ENCODE data around the gene DNAJC30.

DNAJC30 gene

DNA sequence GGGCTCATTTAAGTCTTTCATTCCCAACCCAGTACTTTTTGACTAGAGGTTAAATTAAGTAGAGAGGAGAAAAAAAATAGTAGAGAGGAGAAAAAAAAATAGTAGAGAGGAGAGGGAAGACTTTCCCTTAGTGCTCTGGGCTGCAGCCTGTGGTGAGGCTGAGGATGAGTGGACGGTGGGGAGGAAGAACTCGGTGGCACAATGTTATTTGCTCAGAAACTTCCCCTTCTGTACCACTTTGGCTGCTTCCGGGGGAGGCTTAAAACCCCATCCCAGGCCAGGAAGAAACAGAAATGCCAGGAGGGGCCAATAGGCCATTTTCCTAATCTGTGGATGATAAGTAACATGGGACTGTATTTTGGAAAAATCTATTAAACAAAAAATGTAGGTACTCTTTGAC lies 44.3 kb downstream of the DNAJC30 start:
- Histone ChIP-seq H3K18ac (ENCODE audit: low read length) (no peak overlapping the region), H2AK5ac (ENCODE audit: low read length) (no peak overlapping the region), H3K56ac (ENCODE audit: low read length) (no peak overlapping the region), H3K23ac (ENCODE audit: low read length) (no peak overlapping the region), H4K8ac (ENCODE audit: low read depth, low read length) (no peak overlapping the region), H2BK120ac (ENCODE audit: low read depth, low read length) (no peak overlapping the region), H3K9ac (ENCODE audit: low read length) (no peak overlapping the region), H3K79me1 (ENCODE audit: low read length) (no peaks in the 10 kb centered on the region), H3K27ac (ENCODE audit: low read depth, low read length) (no peak overlapping the region), H3K79me2 (ENCODE audit: control insufficient read depth, insufficient read depth, low read length) (no peaks in the 10 kb centered on the region), H3K4me2 (ENCODE audit: low read length) (no peak overlapping the region), H3K27me3 (ENCODE audit: insufficient read depth, low read length, poor library complexity) (no peaks in the 10 kb centered on the region), H3K4me3 (ENCODE audit: low read length) (no peak overlapping the region), H4K5ac (ENCODE audit: low read length) (no peak overlapping the region), H2BK5ac (ENCODE audit: low read length) (no peak overlapping the region), H3K4ac (ENCODE audit: low read depth, low read length) (no peak overlapping the region), H3K36me3 (ENCODE audit: control insufficient read depth, insufficient read depth, low read length) (no peaks in the 10 kb centered on the region), H3K4me1 (ENCODE audit: control insufficient read depth, low read depth, low read length) (no peaks in the 10 kb centered on the region), H2BK15ac (replicated peaks; ENCODE audit: low read depth) (no peak overlapping the region)
- WGBS (ENCODE audit: extremely low coverage, insufficient coverage, low lambda C conversion rate) = no CpG with 5 or more reads among the region's 3 CpGs
- DNase-seq = no peak

GRCh38 chr7:73635428-73636200 lies 47.6 kb downstream of the DNAJC30 start:
- Histone ChIP-seq H3K27me3 (ENCODE audit: insufficient read depth, low read length, poor library complexity) (no peaks in the 10 kb centered on the region), H2BK15ac (replicated peaks; ENCODE audit: low read depth) (no peak overlapping the region), H2BK5ac (ENCODE audit: low read length) (no peak overlapping the region), H4K8ac (ENCODE audit: low read depth, low read length) (no peak overlapping the region), H3K9ac (ENCODE audit: low read length) (no peak overlapping the region), H3K23ac (ENCODE audit: low read length) (no peak overlapping the region), H3K79me1 (ENCODE audit: low read length) (no peaks in the 10 kb centered on the region), H3K4me2 (ENCODE audit: low read length) (no peak overlapping the region), H2BK120ac (ENCODE audit: low read depth, low read length) (no peak overlapping the region), H3K36me3 (ENCODE audit: control insufficient read depth, insufficient read depth, low read length) (no peaks in the 10 kb centered on the region), H4K5ac (ENCODE audit: low read length) (no peak overlapping the region), H2AK5ac (ENCODE audit: low read length) (no peak overlapping the region), H3K79me2 (ENCODE audit: control insufficient read depth, insufficient read depth, low read length) (no peaks in the 10 kb centered on the region), H3K4me1 (ENCODE audit: control insufficient read depth, low read depth, low read length) (no peaks in the 10 kb centered on the region), H3K18ac (ENCODE audit: low read length) (no peak overlapping the region), H3K27ac (ENCODE audit: low read depth, low read length) (no peak overlapping the region), H3K4me3 (ENCODE audit: low read length) (no peak overlapping the region), H3K4ac (ENCODE audit: low read depth, low read length) (no peak overlapping the region), H3K56ac (ENCODE audit: low read length) (no peak overlapping the region)
- 100% methylated on average over 1 of the region's 8 CpGs for WGBS (ENCODE audit: extremely low coverage, insufficient coverage, low lambda C conversion rate)
- no peak for DNase-seq

GRCh38 chr7:73633844-73634243 lies 49.4 kb downstream of the DNAJC30 start:
- Histone ChIP-seq H3K4me1 (ENCODE audit: control insufficient read depth, low read depth, low read length) (no peaks in the 10 kb centered on the region), H3K79me1 (ENCODE audit: low read length) (no peaks in the 10 kb centered on the region), H3K27ac (ENCODE audit: low read depth, low read length) (no peak overlapping the region), H3K79me2 (ENCODE audit: control insufficient read depth, insufficient read depth, low read length) (no peaks in the 10 kb centered on the region), H3K4me2 (ENCODE audit: low read length) (no peak overlapping the region), H3K36me3 (ENCODE audit: control insufficient read depth, insufficient read depth, low read length) (no peaks in the 10 kb centered on the region), H4K8ac (ENCODE audit: low read depth, low read length) (no peak overlapping the region), H2BK120ac (ENCODE audit: low read depth, low read length) (no peak overlapping the region), H3K4me3 (ENCODE audit: low read length) (no peak overlapping the region), H2AK5ac (ENCODE audit: low read length) (no peak overlapping the region), H3K9ac (ENCODE audit: low read length) (no peak overlapping the region), H4K5ac (ENCODE audit: low read length) (no peak overlapping the region), H3K23ac (ENCODE audit: low read length) (no peak overlapping the region), H3K56ac (ENCODE audit: low read length) (no peak overlapping the region), H2BK5ac (ENCODE audit: low read length) (no peak overlapping the region), H2BK15ac (replicated peaks; ENCODE audit: low read depth) (no peak overlapping the region), H3K18ac (ENCODE audit: low read length) (no peak overlapping the region), H3K27me3 (ENCODE audit: insufficient read depth, low read length, poor library complexity) (no peaks in the 10 kb centered on the region), H3K4ac (ENCODE audit: low read depth, low read length) (no peak overlapping the region)
- DNase-seq = no peak
- WGBS (ENCODE audit: extremely low coverage, insufficient coverage, low lambda C conversion rate) = no CpG with 5 or more reads among the region's 8 CpGs

DNA sequence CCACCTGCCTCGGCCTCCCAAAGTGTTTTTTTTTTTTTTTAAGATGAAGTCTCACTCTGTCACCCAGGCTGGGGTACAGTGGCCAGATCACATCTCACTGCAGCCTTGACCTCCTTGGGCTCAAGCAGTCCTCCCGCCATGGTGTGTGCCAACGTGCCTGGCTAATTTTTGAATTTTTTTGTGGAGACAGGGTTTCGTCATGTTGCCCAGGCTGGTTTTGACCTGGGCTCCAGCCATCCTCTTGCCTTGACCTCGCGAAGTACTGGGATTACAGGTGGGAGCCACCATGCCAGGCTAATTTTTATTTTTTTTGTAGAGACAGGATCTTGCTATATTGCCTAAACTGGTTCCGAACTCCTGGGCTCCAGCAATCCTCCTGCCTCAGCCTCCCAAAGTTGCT lies 49.9 kb downstream of the DNAJC30 start:
- Histone ChIP-seq H3K27ac (ENCODE audit: low read depth, low read length) (no peak overlapping the region), H3K9ac (ENCODE audit: low read length) (no peak overlapping the region), H3K79me2 (ENCODE audit: control insufficient read depth, insufficient read depth, low read length) (no peaks in the 10 kb centered on the region), H3K4me3 (ENCODE audit: low read length) (no peak overlapping the region), H3K56ac (ENCODE audit: low read length) (no peak overlapping the region), H3K27me3 (ENCODE audit: insufficient read depth, low read length, poor library complexity) (no peaks in the 10 kb centered on the region), H3K23ac (ENCODE audit: low read length) (no peak overlapping the region), H3K36me3 (ENCODE audit: control insufficient read depth, insufficient read depth, low read length) (no peaks in the 10 kb centered on the region), H4K8ac (ENCODE audit: low read depth, low read length) (no peak overlapping the region), H3K79me1 (ENCODE audit: low read length) (no peaks in the 10 kb centered on the region), H2BK5ac (ENCODE audit: low read length) (no peak overlapping the region), H2BK120ac (ENCODE audit: low read depth, low read length) (no peak overlapping the region), H3K4me2 (ENCODE audit: low read length) (no peak overlapping the region), H2BK15ac (replicated peaks; ENCODE audit: low read depth) (no peak overlapping the region), H3K4me1 (ENCODE audit: control insufficient read depth, low read depth, low read length) (no peaks in the 10 kb centered on the region), H4K5ac (ENCODE audit: low read length) (no peak overlapping the region), H3K4ac (ENCODE audit: low read depth, low read length) (no peak overlapping the region), H2AK5ac (ENCODE audit: low read length) (no peak overlapping the region), H3K18ac (ENCODE audit: low read length) (no peak overlapping the region)
- no CpG with 5 or more reads among the region's 7 CpGs for WGBS (ENCODE audit: extremely low coverage, insufficient coverage, low lambda C conversion rate)
- DNase-seq = no peak

DNA sequence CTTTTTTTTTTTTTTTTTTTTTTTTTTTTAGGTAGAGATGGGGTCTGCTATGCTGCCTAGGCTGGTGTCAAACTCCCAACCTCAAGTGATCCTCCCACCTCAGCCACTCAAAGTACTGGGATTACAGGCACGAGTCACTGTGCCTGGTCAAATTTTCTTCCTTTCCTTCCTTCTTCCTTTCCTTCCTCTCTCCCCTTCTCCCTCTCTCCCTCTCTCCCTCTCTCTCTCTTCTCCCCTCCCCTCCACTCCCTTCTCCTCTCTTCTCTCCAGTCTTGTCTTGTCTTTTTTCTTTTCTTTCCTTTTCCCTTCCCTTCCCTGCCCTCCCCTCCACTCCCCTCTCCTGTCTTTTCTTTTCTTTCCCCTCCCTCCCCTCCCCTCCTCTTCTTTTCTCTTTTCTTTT lies 51.7 kb downstream of the DNAJC30 start:
- no peaks in the 10 kb centered on the region for H3K79me1 ChIP-seq (ENCODE audit: low read length)
- no peak overlapping the region for H3K18ac ChIP-seq (ENCODE audit: low read length)
- no peaks in the 10 kb centered on the region for H3K4me1 ChIP-seq (ENCODE audit: control insufficient read depth, low read depth, low read length)
- no peak overlapping the region for H4K8ac ChIP-seq (ENCODE audit: low read depth, low read length)
- no peak overlapping the region for H2BK120ac ChIP-seq (ENCODE audit: low read depth, low read length)
- no peaks in the 10 kb centered on the region for H3K79me2 ChIP-seq (ENCODE audit: control insufficient read depth, insufficient read depth, low read length)
- no peak overlapping the region for H3K56ac ChIP-seq (ENCODE audit: low read length)
- H4K5ac ChIP-seq (ENCODE audit: low read length) = no peak overlapping the region
- no peak overlapping the region for H3K23ac ChIP-seq (ENCODE audit: low read length)
- H2BK5ac ChIP-seq (ENCODE audit: low read length) = no peak overlapping the region
- no peak overlapping the region for H3K4me3 ChIP-seq (ENCODE audit: low read length)
- H3K4ac ChIP-seq (ENCODE audit: low read depth, low read length) = no peak overlapping the region
- no peaks in the 10 kb centered on the region for H3K27me3 ChIP-seq (ENCODE audit: insufficient read depth, low read length, poor library complexity)
- H3K27ac ChIP-seq (ENCODE audit: low read depth, low read length) = no peak overlapping the region
- H3K4me2 ChIP-seq (ENCODE audit: low read length) = no peak overlapping the region
- WGBS (ENCODE audit: extremely low coverage, insufficient coverage, low lambda C conversion rate) = no CpG with 5 or more reads among the region's 1 CpG
- no peak overlapping the region for H3K9ac ChIP-seq (ENCODE audit: low read length)
- no peak overlapping the region for H2BK15ac ChIP-seq (replicated peaks; ENCODE audit: low read depth)
- H3K36me3 ChIP-seq (ENCODE audit: control insufficient read depth, insufficient read depth, low read length) = no peaks in the 10 kb centered on the region
- no peak overlapping the region for H2AK5ac ChIP-seq (ENCODE audit: low read length)
- no peak for DNase-seq

Measured in mesendoderm (in vitro differentiated cells).